K562 (cell line): ENCODE data around the gene MGP. TPM values are rescaled to one million over a fixed set of nuclear protein-coding genes. Genes with fewer than 3 reads are reported as not detected.

Experiments used
- ATAC-seq: fragments of 200-7000 bp; cut with Tn5 transposase; 3 replicates; pipeline ENCODE4 v1.9.1; 2020; ENCODE audit warnings: moderate library complexity
- BruUV-seq: library from RNA; stranded (reverse); fragments of 400-500 nt; replicated peaks from 2 replicates; lab custom pipeline; 2021; lab: Mats Ljungman, UMichigan
- CTCF ChIA-PET: fragments of 300-600 bp; formaldehyde crosslinking; extraction: SDS; loops from one replicate; lab custom pipeline; 2021; ENCODE audit warnings: low intra/inter-chr PET ratio; lab: Yijun Ruan, JAX
- POLR2A ChIA-PET: fragments of 300-600, 350-650 bp; sonication (Branson Sonifier 250); formaldehyde crosslinking; extraction: SDS; loops from one replicate; lab custom pipeline; 2021; ENCODE audit warnings: antibody characterized with exemption, inconsistent platforms; lab: Yijun Ruan, JAX
- DNase-seq, 4 experiments: peaks; one replicate each; pipeline versions ENCODE4 v3.0.0 to v3.0.0-alpha.2; 2011 to 2018; ENCODE audit warnings: low spot score in 3 of 4, mixed read lengths in 3 of 4; ENCODE audit errors: extremely low read depth in 1 of 4
- FAIRE-seq: peaks from 2 replicates; lab custom pipeline; 2011; peaks lifted over from hg19 to GRCh38; lab: Jason Lieb, UNC
- H2AFZ ChIP-seq: 2 replicates; pipeline ENCODE4 v1.6.0; 2011; ENCODE audit warnings: low read depth, low read length, control low read depth, inconsistent platforms
- H3K27ac ChIP-seq: fragments of 200-600 bp; 3 replicates; pipeline ENCODE4 v1.8.0; 2011; ENCODE audit warnings: low read depth, mild to moderate bottlenecking, control low read depth, inconsistent platforms, low read length, moderate library complexity, mixed read lengths; ENCODE audit errors: extremely low read depth
- H3K27me3 ChIP-seq, 2 experiments: fragments of 300-600 bp in 1 of 2; 2 replicates in 1 of 2; 3 replicates in 1 of 2; pipeline versions ENCODE4 v1.6.0 to v1.8.0; 2011; ENCODE audit warnings: inconsistent platforms in 2 of 2, low read length in 2 of 2, mild to moderate bottlenecking in 1 of 2, mixed read lengths in 1 of 2, moderate library complexity in 1 of 2; ENCODE audit not compliant: control insufficient read depth in 2 of 2, insufficient read depth in 2 of 2
- H3K36me3 ChIP-seq: fragments of 300-600 bp; 3 replicates; pipeline ENCODE4 v1.8.0; 2011; ENCODE audit warnings: mild to moderate bottlenecking, low read length, inconsistent platforms; ENCODE audit not compliant: control insufficient read depth, insufficient read depth
- H3K4me1 ChIP-seq, 2 experiments: fragments of 200-600 bp in 1 of 2; replicated peaks in 1 of 2; 2 replicates in 1 of 2; 3 replicates in 1 of 2; pipeline versions ENCODE4 v1.5.1 to v1.8.0; 2011; ENCODE audit warnings: inconsistent platforms in 2 of 2, low read length in 2 of 2, mild to moderate bottlenecking in 1 of 2, mixed read lengths in 1 of 2, moderate library complexity in 1 of 2; ENCODE audit not compliant: control insufficient read depth in 2 of 2, insufficient read depth in 2 of 2
- H3K4me2 ChIP-seq: 2 replicates; pipeline ENCODE4 v1.6.1; 2011; ENCODE audit warnings: low read length, control low read depth, inconsistent platforms, mixed read lengths; ENCODE audit not compliant: insufficient read depth
- H3K4me3 ChIP-seq: fragments of 200-600 bp; sonication (generic), shearing (Covaris generic); 2 replicates; pipeline ENCODE4 v1.5.1; 2016; ENCODE audit warnings: control low read depth, inconsistent platforms
- H3K79me2 ChIP-seq: fragments of 200-600 bp; 3 replicates; pipeline ENCODE4 v1.8.0; 2011; ENCODE audit warnings: low read length, inconsistent platforms; ENCODE audit not compliant: control insufficient read depth, insufficient read depth
- H3K9ac ChIP-seq, 2 experiments: 2 replicates each; pipeline versions ENCODE4 v1.6.0 to v1.6.1; 2011; ENCODE audit warnings: low read depth in 2 of 2, low read length in 2 of 2, control low read depth in 1 of 2, inconsistent platforms in 1 of 2, mild to moderate bottlenecking in 1 of 2, mixed read lengths in 1 of 2; ENCODE audit not compliant: insufficient read depth in 1 of 2
- H3K9me1 ChIP-seq: one replicate; pipeline ENCODE4 v1.6.0; 2011; ENCODE audit warnings: inconsistent platforms, mild to moderate bottlenecking, low read length, moderate library complexity; ENCODE audit not compliant: control insufficient read depth, insufficient read depth
- H3K9me3 ChIP-seq: replicated peaks from 2 replicates; pipeline ENCODE4 v1.5.1; 2011; ENCODE audit warnings: low read depth, low read length, inconsistent platforms; ENCODE audit not compliant: control insufficient read depth, insufficient read depth
- H4K20me1 ChIP-seq: replicated peaks from 2 replicates; pipeline ENCODE4 v1.6.1; 2011; ENCODE audit warnings: low read length, inconsistent platforms, mixed read lengths; ENCODE audit not compliant: control insufficient read depth, insufficient read depth
- NFYB ChIP-seq: IDR thresholded peaks from 2 replicates; pipeline ENCODE4 v1.6.1; 2011; ENCODE audit warnings: mild to moderate bottlenecking, moderate library complexity; ENCODE audit not compliant: insufficient read length; ENCODE audit errors: extremely low read depth
- YY1 ChIP-seq, 3 experiments: IDR thresholded peaks; 2 replicates each; pipeline ENCODE4 v1.6.1; 2011; ENCODE audit warnings: low read length in 2 of 3, mild to moderate bottlenecking in 2 of 3, moderate library complexity in 2 of 3, borderline replicate concordance in 1 of 3, control low read depth in 1 of 3, low read depth in 1 of 3; ENCODE audit not compliant: insufficient read depth in 3 of 3, insufficient replicate concordance in 2 of 3, control insufficient read depth in 1 of 3, insufficient read length in 1 of 3; ENCODE audit errors: extremely low read depth in 1 of 3
- ZNF436 ChIP-seq: fragments of 250-450, 450-650 bp; sonication (Bioruptor Pico); formaldehyde crosslinking; IDR thresholded peaks from 2 replicates; pipeline ENCODE4 v1.7.0; 2020; ENCODE audit warnings: mild to moderate bottlenecking
- WGBS: fragments of 100-300 bp; shearing (Covaris generic); methylation state at CpG from one replicate; pipeline ENCODE4 v1.1.6; 2016; ENCODE audit warnings: low coverage, mixed read lengths; ENCODE audit not compliant: insufficient coverage; ENCODE audit errors: missing lambda C conversion rate; 5-methylcytosine and 5-hydroxymethylcytosine counted together
- in situ Hi-C: fragments of 300-500 bp; cut with MboI; formaldehyde crosslinking; loops from 4 replicates; pipeline ENCODE4 v1.15.0; 2018; ENCODE audit warnings: inconsistent platforms, mixed read lengths
- intact Hi-C: fragments of 100-400 bp; cut with micrococcal nuclease; formaldehyde crosslinking; loops from 2 replicates; pipeline ENCODE4 v1.14.2; 2022
- polyA plus RNA-seq, 8 experiments: library from polyadenylated mRNA; depleted of rRNA in 4 of 8; stranded (reverse) in 5 of 8; unstranded in 3 of 8; fragments of >200 nt; fragmentation: Nextera tagmentation in 2 of 8; fragmentation: Illumina TruSeq in 1 of 8; extraction: Ambion mirVana in 2 of 8; extraction: Trizol in 1 of 8; gene quantifications; 2 replicates each; pipeline versions ENCODE4 v1.2.1 to v1.2.3, GENCODE V29; 2011 to 2014; ENCODE audit warnings: inconsistent platforms in 1 of 8, missing spikeins in 1 of 8
- total RNA-seq, 7 experiments: library from RNA; depleted of rRNA in 6 of 7; stranded (reverse); fragments of >200 nt in 6 of 7; fragmentation: Illumina TruSeq in 2 of 7; extraction: Trizol in 2 of 7; gene quantifications; 2 replicates each; pipeline versions ENCODE4 v1.2.1 to v1.2.3, GENCODE V29; 2011 to 2021; ENCODE audit warnings: low replicate concordance in 1 of 7
- TF ChIP-seq, protein P1 (sequence below): sonication (generic); formaldehyde crosslinking; IDR thresholded peaks from 2 replicates; pipeline ENCODE4 v1.8.1; 2022; ENCODE audit warnings: missing genetic modification reagents

Gene MGP
- total and polyA plus RNA-seq, 9 of the 15 experiments (the other 6 are each of a cell fraction or from before 2014, with no cell fraction given) = 1.2 TPM; not detected in 8

- in situ Hi-C loops = no loop called here
- no peaks in the 10 kb centered on the region for H3K9me1 ChIP-seq
- H3K9me3 ChIP-seq = no peaks in the 10 kb centered on the region
- intact Hi-C loops = no loop called here
- BruUV-seq = no TSS peak
- H3K36me3 ChIP-seq = no peaks in the 10 kb centered on the region
- FAIRE-seq (no peak), ATAC-seq (no peak), DNase-seq (no peak)
- no peak overlapping the region for H3K27ac ChIP-seq
- no peaks in the 10 kb centered on the region for H3K4me1 ChIP-seq
- 4% methylated on average over 8 of the region's 8 CpGs for WGBS
- no peak overlapping the region for H3K9ac ChIP-seq
- H3K27me3 ChIP-seq = no peaks in the 10 kb centered on the region
- H3K4me3 ChIP-seq = no peak overlapping the region
- H2AFZ ChIP-seq = 0 out of 2 replicates have a peak overlapping the region, but pooled peaks have one; percentile 16
- no peaks in the 10 kb centered on the region for H4K20me1 ChIP-seq
- H3K4me2 ChIP-seq = no peak overlapping the region
- CTCF ChIA-PET = no interaction called here
- peak in 1 of 3 experiments; percentile 7 for TF ChIP-seq YY1 (IDR thresholded peaks at IDR 0.05; ENCODE audit: borderline replicate concordance in 1 of 3, control insufficient read depth in 1 of 3, extremely low read depth in 1 of 3, insufficient read depth in 3 of 3, insufficient read length in 1 of 3, insufficient replicate concordance in 2 of 3, low read depth in 1 of 3, low read length in 2 of 3)
- TF ChIP-seq NFYB = no peak
- POLR2A ChIA-PET = no interaction called here
- H3K79me2 ChIP-seq = no peaks in the 10 kb centered on the region
These were observed 6.3 kb downstream of the MGP start for GRCh38 chr12:14879222-14879933.

- Histone ChIP-seq H3K9me1 (no peaks in the 10 kb centered on the region), H3K4me1 (no peaks in the 10 kb centered on the region), H2AFZ (no peak overlapping the region), H3K36me3 (no peaks in the 10 kb centered on the region), H3K4me2 (no peak overlapping the region), H4K20me1 (no peaks in the 10 kb centered on the region), H3K9ac (no peak overlapping the region), H3K4me3 (no peak overlapping the region), H3K27ac (no peak overlapping the region), H3K79me2 (no peaks in the 10 kb centered on the region), H3K9me3 (no peaks in the 10 kb centered on the region), H3K27me3 (no peaks in the 10 kb centered on the region)
- ATAC-seq (no peak), DNase-seq (no peak), FAIRE-seq (no peak)
- TF ChIP-seq ZNF436 (CRISPR knock-in tag) = no peak
- TF ChIP-seq, protein P1, sequence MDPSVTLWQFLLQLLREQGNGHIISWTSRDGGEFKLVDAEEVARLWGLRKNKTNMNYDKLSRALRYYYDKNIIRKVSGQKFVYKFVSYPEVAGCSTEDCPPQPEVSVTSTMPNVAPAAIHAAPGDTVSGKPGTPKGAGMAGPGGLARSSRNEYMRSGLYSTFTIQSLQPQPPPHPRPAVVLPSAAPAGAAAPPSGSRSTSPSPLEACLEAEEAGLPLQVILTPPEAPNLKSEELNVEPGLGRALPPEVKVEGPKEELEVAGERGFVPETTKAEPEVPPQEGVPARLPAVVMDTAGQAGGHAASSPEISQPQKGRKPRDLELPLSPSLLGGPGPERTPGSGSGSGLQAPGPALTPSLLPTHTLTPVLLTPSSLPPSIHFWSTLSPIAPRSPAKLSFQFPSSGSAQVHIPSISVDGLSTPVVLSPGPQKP (CRISPR knock-in tag) = no peak
- 0% methylated on average over 1 of the region's 1 CpG for whole genome bisulfite sequencing
- in situ Hi-C loops = no loop called here
- BruUV-seq = no TSS peak
- ChIA-PET POLR2A (no interaction called here), CTCF (no interaction called here)
- intact Hi-C loops = no loop called here
These were observed 7.2 kb downstream of the MGP start for GRCh38 chr12:14878488-14878887.
